CD4-positive, alpha-beta T cell treated with Interleukin-4 for 1 hour (primary cell): Measurements from ENCODE around the gene SRPK1.
A peak's percentile ranks its signal among the peaks of the same experiment; 100 is the strongest.
"Not testable (repeated sequence)": the region's sequence is repeated elsewhere in the genome, so short reads cannot be mapped to it uniquely, and the experiment has no call there.

Source experiments
- DNase-seq, 2 donors: peaks; one replicate each; pipeline ENCODE4 v3.0.0-alpha.2; 2020 to 2022

Gene SRPK1

DNA sequence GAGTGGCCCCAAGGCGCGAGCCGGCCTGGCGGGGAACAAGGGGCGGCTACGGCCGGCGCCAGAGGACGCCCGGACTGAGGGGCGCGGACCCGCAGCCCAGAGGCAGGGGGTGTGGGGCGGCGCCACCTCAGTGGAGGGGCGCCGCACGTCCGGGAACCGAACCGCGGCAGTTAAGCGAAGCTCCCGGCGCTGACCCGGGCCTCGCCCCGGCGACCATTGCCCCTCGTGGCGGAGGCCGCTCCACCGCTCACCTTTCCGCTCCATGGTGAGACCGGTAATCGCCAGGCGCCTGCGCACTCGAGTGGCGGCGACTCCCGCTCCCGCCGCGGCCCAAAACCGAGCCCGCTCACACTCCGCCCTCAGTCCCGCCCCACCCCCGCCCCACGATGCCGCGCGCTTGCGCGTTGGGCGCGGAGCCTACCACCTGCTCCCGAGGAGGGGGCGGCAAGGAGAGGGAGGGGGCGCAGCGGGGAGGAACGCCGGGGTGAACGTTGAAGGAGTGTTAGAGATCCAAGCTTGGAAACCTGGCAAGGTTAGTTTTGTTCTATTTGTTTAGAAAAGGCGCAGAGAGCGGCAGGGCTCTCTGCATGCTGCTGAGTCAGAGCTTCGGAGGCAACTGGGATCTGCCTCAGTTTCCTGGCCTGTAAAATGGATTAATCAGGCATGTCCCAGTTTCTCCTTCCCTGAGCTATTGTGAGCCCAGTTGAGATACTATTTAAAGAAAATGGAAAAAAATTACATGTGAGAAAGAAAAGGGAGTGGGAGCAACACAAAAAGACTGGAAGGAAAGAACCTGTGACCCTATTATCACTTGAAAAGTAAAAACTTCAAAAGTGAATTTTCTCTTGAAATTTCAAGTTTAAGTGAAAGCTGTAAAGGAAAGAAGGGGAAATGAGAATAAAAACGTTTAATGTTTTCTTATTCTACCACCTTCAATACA lies at the start of gene SRPK1:
SRPK1 (minus strand) TSS at position 306 of the 940 bp plus-strand sequence; CDS start at position 264, 42 bp downstream.
- peak; percentile 88 to 90 for DNase-seq

DNA sequence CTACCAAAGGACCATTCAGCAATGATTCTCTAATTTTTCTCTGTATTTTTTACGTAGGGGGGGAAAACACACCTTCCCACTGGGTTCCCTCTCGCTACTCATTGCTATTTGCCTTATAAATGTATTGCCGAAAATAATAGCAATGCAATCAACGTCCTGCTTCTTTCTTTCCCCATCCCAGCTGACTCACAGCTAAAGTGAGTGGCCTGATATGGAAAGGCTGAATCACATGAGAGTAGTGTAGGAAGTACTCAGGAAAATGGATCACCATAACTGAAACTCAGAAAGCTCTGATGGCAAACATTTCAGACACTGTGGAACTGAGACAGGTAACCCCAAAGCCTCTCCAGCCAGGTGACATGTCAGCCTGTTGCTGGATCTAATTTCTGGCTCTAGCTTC lies 49.3 kb upstream of the SRPK1 start:
- DNase-seq: no peak

DNA sequence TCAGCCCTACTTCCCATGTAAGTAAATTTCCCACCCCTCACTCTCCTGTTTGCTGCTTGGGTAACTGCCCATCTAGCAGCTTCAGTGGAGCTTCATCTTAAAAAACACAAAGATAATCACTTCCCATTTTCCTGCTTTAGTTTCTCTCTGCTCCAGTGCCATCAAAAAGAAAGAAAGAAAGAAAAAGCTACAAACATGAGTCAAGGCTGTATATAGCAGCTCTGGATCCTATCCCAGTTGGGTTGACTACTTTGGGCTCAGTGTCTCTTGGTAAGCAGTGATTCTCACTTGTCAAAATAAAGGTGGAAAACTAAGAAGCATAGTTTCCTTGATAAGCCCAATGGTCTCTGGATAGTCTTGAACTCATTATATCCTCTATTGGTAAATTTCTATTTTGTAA lies 48.7 kb upstream of the SRPK1 start:
- no peak for DNase-seq

DNA sequence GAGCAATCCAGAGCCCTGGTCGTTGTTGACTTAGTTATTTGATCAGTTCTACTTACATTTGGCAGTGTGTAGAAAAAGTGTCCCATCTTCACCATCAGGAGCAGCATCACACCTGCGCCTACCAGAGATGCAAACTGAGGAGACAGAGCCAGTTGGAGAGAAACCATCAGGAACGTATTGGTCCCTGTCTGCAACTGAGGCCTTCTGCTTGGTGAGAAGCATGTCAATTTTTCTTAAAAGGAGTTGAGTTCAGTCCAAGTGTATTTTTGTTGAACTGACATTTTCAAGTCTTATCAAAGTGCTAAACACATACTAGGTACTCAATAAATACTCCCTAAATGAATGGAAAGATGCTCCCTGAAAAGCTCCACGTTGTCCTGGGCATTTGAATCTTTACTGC lies 47.9 kb upstream of the SRPK1 start:
- no peak for DNase-seq

DNA sequence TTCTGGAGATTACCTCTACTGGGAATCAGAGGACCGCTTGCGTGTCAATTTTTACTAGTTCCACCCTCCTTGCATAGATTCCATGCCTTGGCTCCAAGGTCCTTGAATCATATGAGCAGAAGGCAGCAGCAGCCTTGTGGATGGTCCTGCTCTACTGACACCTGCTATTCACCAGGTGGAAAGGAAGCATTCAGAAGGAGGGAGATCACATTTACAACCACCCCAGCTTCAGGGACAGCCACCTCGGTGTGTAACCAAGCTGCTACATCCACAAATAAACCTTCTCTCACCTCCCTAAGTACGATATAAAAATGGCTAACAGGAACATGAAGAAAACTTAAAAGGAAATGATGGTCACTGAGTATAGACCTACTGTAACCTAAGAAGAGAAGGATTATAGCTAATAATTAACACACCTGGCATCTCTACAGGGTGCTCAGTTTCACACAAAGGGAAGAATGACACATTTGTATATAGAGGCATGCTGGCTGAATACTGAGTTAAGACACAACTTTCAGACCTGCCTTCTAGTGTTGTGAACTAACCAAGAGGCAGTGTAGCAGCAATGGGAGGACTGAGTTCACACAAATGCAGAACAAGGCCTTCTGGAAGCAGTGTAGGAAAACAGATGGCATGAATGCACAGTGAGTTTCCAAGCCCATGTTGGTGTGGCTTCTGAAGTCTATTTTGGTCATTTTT lies 46.3 kb upstream of the SRPK1 start:
- no peak for DNase-seq

DNA sequence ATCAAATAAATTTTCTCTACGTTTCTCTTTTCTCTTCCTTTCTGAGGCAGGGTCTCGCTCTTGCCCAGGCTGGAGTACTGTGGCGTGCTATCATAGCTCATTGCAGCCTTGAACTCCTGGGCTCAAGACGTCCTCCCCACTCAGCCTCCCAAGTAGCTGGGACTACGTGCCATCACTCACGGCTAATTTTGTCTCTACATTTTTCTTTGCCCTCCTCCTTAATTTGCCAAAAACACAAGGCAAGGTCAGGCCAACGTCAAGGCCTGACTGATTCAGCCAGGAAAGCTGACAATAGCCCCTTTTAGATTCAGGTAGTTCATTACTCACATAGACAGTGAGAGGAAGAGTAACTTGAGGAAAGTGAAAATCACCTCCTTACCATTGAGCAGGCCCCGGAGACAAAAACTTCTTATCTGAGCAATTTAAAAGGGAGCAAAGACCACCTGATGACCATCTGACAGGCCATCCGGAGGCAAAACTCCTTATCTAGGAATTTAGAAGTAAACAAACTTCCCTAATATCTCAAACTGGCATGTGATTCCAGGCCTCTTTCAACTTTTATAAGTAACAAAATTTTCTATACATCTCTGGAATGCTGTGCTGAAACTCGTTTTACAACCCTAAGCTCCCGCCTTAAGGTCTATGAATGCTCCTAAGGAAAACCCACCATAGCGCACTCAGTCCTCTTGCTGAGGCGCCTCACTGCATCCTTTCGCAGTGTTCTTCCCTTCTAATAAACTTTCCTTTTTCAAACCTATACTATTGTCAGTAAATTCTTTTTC lies 42.1 kb upstream of the SRPK1 start:
- no peak for DNase-seq

DNA sequence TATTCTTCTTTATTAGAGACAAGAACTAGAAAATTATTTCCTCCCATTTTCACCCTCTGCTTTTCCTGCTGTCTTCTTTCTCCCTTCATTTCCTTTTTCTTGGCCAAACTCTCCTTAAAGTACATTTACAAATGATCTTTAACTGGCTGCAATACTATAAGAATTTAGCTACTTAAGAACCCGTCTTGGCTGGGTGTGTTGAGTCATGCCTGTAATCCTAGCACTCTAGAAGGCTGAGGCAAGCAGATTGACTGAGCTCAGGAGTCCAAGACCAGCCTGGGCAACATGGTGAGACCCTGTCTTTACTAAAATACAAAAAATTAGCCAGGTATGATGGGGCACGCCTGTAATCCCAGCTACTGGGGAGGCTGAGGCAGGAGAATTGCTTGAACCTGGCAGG lies 39.3 kb upstream of the SRPK1 start:
- DNase-seq: no peak

- no peak for DNase-seq
Measured at GRCh38 chr6:35955970-35956369, 35.1 kb upstream of the SRPK1 start.

- no peak for DNase-seq
Measured at GRCh38 chr6:35955521-35955920, 34.6 kb upstream of the SRPK1 start.

DNA sequence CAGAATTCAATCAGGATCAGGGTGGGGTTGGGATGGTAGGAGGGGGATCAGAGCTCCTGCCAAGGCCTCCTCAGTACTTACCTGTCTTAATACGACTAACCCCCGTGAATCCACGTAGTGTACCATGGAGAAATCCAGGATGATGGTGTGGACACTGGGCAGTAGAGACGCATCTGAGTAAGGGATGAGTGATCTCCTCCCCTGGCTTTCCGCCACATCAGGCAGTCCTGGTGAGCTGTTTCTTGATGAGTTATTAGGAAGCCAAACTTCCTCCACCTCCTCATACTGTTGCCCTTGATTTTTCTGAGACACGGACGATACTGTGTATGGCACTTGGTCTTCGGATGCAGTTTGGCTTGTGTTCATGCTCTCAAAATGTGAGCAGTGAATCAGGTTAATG lies 34.2 kb upstream of the SRPK1 start:
- no peak for DNase-seq

DNA sequence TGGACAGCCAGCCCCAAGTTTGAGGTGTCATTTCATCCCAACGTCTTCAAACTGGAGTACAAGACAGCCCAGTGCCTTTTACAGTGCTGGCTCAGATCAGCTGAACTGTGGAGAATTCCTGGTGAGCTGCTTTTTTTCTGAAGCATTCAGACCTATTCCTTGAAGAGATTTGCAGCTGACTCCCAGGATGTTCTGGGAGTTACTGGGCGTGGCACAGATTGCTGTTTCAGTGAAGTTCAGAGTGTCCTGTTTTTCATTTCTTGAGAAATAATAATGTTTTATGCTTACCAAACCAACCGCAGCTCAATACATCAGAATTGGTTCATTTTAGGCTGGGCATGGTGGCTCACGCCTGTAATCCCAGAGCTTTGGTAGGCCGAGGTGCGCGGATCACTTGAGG lies 33.4 kb upstream of the SRPK1 start:
- DNase-seq: no peak

GRCh38 chr6:35948725-35949124 lies 27.8 kb upstream of the SRPK1 start:
- no peak for DNase-seq

DNA sequence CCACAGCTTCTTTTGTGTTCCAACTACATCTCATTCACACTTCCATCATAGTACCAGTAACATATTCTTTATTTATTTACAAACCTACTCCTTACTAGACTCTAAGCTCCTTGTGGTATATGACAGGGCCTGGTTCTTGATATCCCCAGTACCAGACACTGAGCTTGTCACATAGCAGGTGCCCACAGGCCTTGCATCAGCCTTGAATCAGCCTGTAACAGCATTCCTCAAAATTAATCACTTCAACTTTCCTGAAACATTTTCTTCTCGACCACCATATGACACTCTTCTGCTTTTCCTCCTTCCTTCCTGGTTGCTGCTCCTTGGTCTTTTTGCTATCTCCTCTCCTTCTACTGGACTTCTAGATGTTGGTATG lies 24.7 kb upstream of the SRPK1 start:
- no peak for DNase-seq

GRCh38 chr6:35943390-35943789 lies 22.5 kb upstream of the SRPK1 start:
- DNase-seq: no peak

DNA sequence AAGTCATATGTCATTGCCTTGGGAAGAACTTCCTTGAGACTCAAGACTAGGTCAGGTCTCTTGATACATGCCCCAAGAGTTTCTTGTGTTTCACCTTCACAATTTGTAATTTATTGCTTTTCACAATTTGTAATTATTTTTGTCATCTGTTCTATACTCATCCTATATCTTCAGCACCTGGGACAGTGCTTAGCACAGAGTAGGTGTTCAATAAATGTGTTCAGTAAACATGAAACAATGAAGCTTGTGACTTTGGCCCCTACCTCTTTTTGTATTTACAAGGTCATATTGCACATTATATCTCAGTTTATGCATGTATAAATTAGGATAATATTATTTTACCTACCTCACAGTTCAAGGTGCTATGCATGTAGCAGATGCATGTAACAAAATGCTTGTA lies 21.5 kb upstream of the SRPK1 start:
- no peak for DNase-seq

DNA sequence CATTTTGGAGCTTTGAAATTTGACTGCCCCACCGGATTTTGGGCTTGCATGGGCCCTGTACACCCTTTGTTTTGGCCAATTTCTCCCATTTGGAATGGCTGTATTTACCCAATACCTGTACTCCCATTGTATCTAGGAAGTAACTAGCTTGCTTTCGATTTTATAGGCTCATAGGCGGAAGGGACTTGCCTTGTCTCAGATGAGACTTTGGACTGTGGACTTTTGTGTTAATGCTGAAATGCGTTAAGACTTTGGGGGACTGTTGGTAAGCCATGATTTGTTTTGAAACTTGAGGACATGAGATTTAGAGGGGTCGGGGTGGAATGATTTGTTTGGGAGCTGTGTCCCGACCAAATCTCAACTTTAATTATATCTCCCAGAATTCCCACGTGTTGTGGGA lies 20.3 kb upstream of the SRPK1 start:
- DNase-seq: not testable (repeated sequence)

- DNase-seq: not testable (repeated sequence)
Measured at GRCh38 chr6:35940014-35940413, 19.1 kb upstream of the SRPK1 start.

- not testable (repeated sequence) for DNase-seq
Measured at GRCh38 chr6:35939259-35939658, 18.4 kb upstream of the SRPK1 start.

- DNase-seq: no peak
Measured at GRCh38 chr6:35936681-35937359, 15.9 kb upstream of the SRPK1 start.

DNA sequence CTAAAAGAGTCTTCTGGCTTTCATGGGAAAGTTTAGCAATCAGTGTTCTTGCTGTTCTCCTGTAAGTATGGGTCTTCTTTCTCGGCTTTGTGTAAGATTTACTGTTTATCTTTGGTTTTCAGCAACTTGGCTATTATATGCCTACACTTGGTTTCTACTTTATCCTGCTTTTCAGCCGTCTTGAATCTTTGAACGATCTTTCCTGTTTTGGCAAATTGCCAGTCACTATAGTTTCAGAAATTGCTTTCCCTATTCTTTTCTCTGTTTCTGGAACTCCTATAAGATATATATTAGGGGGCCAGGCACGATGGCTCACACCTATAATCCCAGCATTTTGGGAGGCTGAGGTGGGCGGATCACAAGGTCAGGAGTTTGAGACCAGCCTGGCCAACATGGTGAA lies 14.6 kb upstream of the SRPK1 start:
- DNase-seq: no peak

GRCh38 chr6:35933844-35934243 lies 12.9 kb upstream of the SRPK1 start:
- DNase-seq: no peak

DNA sequence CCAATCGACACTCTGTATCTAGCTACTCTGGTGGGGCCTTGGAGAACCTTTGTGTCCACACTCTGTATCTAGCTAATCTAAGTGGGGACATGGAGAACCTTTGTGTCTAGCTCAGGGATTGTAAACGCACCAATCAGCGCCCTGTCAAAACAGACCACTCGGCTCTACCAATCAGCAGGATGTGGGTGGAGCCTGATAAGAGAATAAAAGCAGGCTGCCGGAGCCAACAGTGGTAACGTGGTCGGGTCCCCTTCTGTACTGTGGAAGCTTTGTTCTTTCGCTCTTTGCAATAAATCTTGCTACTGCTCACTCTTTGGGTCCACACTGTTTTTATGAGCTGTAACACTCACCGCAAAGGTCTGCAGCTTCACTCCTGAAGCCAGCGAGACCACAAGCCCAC lies 11.0 kb upstream of the SRPK1 start:
- DNase-seq: not testable (repeated sequence)

DNA sequence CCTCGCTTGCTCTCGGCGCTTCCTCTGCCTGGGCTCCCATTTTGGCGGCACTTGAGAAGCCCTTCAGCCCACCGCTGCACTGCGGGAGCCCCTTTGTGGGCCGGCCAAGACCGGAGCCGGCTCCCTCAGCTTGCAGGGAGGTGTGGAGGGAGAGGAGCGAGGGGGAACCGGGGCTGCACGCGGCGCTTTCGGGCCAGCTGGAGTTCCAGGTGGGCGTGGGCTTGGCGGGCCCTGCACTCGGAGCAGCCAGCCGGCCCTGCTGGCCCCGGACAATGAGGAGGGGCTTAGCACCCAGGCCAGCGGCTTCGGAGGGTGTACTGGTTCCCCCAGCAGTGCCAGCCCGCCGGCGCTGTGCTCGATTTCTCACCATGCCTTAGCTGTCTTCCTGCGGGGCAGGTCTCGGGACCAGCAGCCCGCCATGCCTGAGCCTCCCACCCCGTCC lies 10.2 kb upstream of the SRPK1 start:
- DNase-seq: no peak
